SK-N-SH treated with all-trans-retinoic acid at 6 μM for 48 hours (cell line): Measurements from ENCODE around the gene AXIN1.

Source experiments
- ARNTL ChIP-seq: fragments of 450-650 bp; formaldehyde crosslinking; IDR thresholded peaks from 2 replicates; pipeline ENCODE4 v1.5.0; 2020; ENCODE audit warnings: low read depth, mild to moderate bottlenecking, moderate library complexity, borderline replicate concordance
- CSDC2 ChIP-seq: fragments of 250-450 bp; sonication (Bioruptor Pico); IDR thresholded peaks from 2 replicates; pipeline ENCODE4 v1.5.0; 2020; ENCODE audit warnings: mild to moderate bottlenecking, moderate library complexity
- CSRNP3 ChIP-seq: fragments of 250-450 bp; sonication (Bioruptor Pico); IDR thresholded peaks from 2 replicates; pipeline ENCODE4 v1.5.1; 2021; ENCODE audit warnings: mild to moderate bottlenecking, moderate library complexity
- GLIS3 ChIP-seq: fragments of 250-450 bp; sonication (Bioruptor Pico); IDR thresholded peaks from 2 replicates; pipeline ENCODE4 v1.5.0; 2020; ENCODE audit warnings: mild to moderate bottlenecking, moderate library complexity
- TCF4 ChIP-seq: fragments of 250-450 bp; sonication (Bioruptor Pico); IDR thresholded peaks from 2 replicates; pipeline ENCODE4 v1.8.0; 2021; ENCODE audit warnings: mild to moderate bottlenecking, moderate library complexity, borderline replicate concordance
- TOX ChIP-seq: fragments of 250-450 bp; sonication (Bioruptor Pico); IDR thresholded peaks from 2 replicates; pipeline ENCODE4 v1.8.0; 2021; ENCODE audit warnings: mild to moderate bottlenecking, moderate library complexity, borderline replicate concordance
- TSHZ2 ChIP-seq: fragments of 250-450 bp; sonication (Bioruptor Pico); IDR thresholded peaks from 2 replicates; pipeline ENCODE4 v1.5.0; 2020; ENCODE audit warnings: mild to moderate bottlenecking, moderate library complexity
- ZC3H10 ChIP-seq: fragments of 250-450 bp; sonication (Bioruptor Pico); IDR thresholded peaks from 2 replicates; pipeline ENCODE4 v1.5.1; 2021; ENCODE audit warnings: mild to moderate bottlenecking, moderate library complexity
- ZFP3 ChIP-seq: fragments of 250-450 bp; sonication (Bioruptor Pico); IDR thresholded peaks from 2 replicates; pipeline ENCODE4 v1.5.0; 2020; ENCODE audit warnings: mild to moderate bottlenecking, moderate library complexity

GRCh38 chr16:280005-280460 lies 72.5 kb downstream of the AXIN1 start:
- TF ChIP-seq TCF4 (no peak), TSHZ2 (no peak), TOX (CRISPR knock-in tag) (no peak), CSDC2 (CRISPR knock-in tag) (no peak), ARNTL (no peak), ZC3H10 (CRISPR knock-in tag) (no peak), ZFP3 (CRISPR knock-in tag) (no peak), GLIS3 (CRISPR knock-in tag) (no peak), CSRNP3 (CRISPR knock-in tag) (no peak)
